GM12865 (cell line): ENCODE results near the gene TGFBI.

Source experiments
- DNase-seq: peaks from one replicate; pipeline ENCODE4 v3.0.0; 2010; ENCODE audit warnings: low read depth
- H3K4me3 ChIP-seq: 2 replicates; pipeline ENCODE4 v1.5.1; 2011; ENCODE audit warnings: mild to moderate bottlenecking, low read depth, low read length, control low read depth
- TF ChIP-seq, protein P1 (sequence below): IDR thresholded peaks from 2 replicates; pipeline ENCODE4 v1.5.1; 2011; ENCODE audit warnings: low read length, control low read depth, low read depth, inconsistent platforms; ENCODE audit not compliant: insufficient read depth; ENCODE audit errors: missing control alignments

Gene TGFBI

GRCh38 chr5:136051486-136052220 lies 22.9 kb downstream of the TGFBI start:
- DNase-seq, result no peak
- TF ChIP-seq, protein P1, sequence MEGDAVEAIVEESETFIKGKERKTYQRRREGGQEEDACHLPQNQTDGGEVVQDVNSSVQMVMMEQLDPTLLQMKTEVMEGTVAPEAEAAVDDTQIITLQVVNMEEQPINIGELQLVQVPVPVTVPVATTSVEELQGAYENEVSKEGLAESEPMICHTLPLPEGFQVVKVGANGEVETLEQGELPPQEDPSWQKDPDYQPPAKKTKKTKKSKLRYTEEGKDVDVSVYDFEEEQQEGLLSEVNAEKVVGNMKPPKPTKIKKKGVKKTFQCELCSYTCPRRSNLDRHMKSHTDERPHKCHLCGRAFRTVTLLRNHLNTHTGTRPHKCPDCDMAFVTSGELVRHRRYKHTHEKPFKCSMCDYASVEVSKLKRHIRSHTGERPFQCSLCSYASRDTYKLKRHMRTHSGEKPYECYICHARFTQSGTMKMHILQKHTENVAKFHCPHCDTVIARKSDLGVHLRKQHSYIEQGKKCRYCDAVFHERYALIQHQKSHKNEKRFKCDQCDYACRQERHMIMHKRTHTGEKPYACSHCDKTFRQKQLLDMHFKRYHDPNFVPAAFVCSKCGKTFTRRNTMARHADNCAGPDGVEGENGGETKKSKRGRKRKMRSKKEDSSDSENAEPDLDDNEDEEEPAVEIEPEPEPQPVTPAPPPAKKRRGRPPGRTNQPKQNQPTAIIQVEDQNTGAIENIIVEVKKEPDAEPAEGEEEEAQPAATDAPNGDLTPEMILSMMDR, result no peak
- H3K4me3 ChIP-seq, result no peak overlapping the region

DNA sequence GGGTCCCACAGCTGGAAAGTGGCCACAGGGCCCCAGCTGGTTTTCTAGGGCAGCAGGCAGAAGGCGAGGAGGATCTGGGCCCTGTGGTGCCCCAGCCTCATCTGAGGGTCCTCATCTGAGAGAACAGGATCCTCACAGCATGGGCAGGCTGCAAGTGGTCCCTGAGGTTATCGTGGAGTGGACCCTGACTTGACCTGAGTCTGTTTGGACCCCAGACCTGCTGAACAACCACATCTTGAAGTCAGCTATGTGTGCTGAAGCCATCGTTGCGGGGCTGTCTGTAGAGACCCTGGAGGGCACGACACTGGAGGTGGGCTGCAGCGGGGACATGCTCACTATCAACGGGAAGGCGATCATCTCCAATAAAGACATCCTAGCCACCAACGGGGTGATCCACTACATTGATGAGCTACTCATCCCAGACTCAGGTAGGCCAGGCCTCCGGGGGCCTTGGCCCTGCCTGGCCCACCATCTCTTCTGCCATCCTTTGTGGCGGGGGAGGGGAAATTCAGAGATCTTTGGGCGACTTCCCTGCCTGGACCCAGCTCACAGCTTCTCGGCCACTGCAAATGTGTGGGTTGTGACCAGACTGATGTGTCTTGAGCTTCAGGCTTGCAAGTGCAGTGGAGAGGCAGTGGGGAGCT lies 24.0 kb downstream of the TGFBI start:
- H3K4me3 ChIP-seq, result no peak overlapping the region
- TF ChIP-seq, protein P1, result no peak
- DNase-seq, result no peak

DNA sequence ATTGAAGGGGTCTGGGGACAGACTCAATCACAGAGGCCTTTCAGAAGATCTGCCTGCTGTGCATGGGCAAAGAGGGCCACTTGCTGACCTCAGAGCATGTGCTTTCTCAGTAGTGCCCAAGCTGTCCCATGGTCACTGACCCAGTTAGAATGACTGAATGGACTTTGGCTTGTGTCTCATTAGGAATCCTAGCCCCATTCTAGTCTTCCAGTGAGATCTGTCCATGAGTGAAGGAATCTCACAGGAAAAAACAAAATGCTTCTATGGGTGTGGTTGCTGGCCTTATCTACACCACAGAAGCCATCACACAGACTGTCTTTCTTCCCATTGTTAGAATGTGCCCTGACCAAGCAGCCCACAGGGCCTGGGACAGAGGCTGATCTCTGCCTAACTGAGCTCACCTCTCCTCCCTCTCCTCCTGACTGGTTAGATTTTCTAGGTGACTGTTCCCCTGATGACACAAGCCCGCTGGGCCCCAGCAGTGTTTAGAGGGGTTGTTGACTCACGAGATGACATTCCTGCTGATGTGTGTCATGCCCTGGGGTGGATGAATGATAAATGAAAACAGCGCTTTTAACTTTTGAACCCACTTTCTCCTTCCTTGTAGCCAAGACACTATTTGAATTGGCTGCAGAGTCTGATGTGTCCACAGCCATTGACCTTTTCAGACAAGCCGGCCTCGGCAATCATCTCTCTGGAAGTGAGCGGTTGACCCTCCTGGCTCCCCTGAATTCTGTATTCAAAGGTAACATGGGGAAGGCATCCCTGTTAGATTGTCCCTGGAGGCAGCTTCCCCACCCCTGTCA lies 24.8 kb downstream of the TGFBI start:
- H3K4me3 ChIP-seq, result no peak overlapping the region
- DNase-seq, result no peak
- TF ChIP-seq, protein P1, result no peak

DNA sequence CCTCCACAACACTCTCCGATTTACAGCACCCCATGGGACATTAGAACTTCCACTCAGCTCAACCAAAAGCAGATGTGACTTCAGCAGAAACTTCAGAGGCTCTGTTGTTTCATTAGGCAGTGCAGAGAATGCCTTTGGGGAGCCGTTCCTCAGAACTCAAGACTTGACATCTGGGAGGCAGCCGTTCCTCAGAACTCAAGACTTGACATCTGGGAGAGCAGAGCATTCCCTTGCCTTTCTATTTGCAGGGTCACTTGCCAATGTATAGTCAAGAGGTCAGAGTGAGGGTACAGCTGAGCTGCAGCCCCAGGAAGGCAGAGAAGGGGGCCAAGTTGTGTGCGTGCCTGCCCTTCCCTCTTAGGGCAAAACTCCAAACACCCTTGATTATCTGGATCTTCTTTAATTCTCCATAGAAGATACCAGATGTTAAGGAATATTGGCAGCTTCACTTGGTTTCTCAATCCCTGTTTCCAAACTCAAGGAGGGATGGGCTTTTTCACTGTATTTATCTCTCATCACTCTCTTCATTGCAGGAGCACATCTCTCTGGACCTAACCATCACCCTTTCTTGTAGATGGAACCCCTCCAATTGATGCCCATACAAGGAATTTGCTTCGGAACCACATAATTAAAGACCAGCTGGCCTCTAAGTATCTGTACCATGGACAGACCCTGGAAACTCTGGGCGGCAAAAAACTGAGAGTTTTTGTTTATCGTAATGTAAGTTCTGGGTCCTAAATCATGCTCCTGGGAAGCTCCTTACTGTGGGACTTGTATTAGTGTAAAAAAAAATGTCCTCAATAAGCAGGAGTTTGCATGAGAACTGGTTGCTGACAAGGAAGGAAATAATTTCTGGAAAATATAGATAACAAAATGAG lies 25.6 kb downstream of the TGFBI start:
- no peak overlapping the region for H3K4me3 ChIP-seq
- DNase-seq, result no peak
- TF ChIP-seq, protein P1, result no peak

- DNase-seq, result no peak
- TF ChIP-seq, protein P1, result no peak
- no peak overlapping the region for H3K4me3 ChIP-seq
These were observed 27.0 kb downstream of the TGFBI start for GRCh38 chr5:136055612-136056309.

DNA sequence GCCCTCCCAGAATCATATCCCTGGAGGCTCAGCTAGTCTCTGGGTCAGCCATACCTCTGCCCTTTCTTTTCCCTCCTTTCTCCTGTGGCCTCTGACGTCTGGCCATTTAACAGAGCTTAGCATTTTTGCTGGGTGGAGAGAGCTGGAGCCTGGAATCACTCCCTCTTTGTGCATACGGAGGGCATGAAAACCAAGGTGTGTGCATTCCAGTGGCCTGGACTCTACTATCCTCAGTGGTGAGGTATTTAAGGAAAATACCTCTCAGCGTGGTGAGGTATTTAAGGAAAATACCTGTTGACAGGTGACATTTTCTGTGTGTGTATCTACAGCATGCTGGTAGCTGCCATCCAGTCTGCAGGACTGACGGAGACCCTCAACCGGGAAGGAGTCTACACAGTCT lies 27.5 kb downstream of the TGFBI start:
- TF ChIP-seq, protein P1, result no peak
- no peak overlapping the region for H3K4me3 ChIP-seq
- DNase-seq, result no peak
